HL-60/S4 treated with phorbol 12-myristate 13-acetate at 8.2 ng/mL for 4 days and 3 days (cell line): ENCODE results near the gene DHX30.
"Not testable (repeated sequence)": the region's sequence is repeated elsewhere in the genome, so short reads cannot be mapped to it uniquely, and the experiment has no call there.

Experiments used
- in situ Hi-C: fragments of 300-500 bp; cut with MboI; formaldehyde crosslinking; loops from 2 replicates; pipeline ENCODE4 v1.15.0; 2022; ENCODE audit warnings: low sequenced_read_pairs

DHX30 gene

DNA sequence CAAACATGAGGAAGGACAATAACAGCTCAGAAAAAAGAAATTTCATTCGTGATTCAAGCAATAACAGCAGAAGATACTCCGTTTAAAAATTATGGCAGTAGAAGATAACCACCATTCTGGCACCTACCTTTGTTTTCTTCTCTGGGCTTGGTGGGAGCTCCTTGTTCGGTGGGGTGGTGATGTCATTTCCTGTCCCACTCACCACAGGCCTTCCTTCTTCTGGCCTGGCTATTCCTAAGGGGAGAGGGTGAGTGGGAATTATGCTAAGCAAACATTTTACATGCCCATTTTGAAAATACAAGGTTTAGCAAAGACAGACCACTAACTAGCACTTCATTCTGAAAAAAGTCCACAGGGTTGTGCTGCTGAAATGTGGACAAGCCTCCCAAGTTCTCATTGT, 74.4 kb downstream of the DHX30 start:
- in situ Hi-C loops: no loop called here

DNA sequence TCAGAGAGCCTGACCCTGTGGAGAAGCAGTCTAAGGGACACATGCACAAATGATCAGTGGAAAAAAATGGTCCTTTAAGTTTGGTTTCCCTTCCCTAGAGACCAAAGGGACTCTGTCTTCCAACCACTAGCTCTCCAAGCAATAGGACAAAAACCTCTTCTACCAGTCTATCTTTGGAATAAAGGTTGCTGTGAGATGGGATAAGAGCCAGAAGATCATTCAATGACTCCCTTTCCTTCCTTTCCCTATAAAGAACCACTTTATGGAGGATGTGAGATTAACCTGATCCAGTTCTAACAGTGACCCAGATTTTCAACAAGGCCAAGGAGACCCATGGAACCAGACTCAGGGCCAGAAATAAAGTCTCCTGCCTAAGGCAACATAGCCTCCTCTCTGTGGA, 74.8 kb downstream of the DHX30 start:
- in situ Hi-C loops: no loop called here

- in situ Hi-C loops: no loop called here
Measured at GRCh38 chr3:47882338-47882737, 79.4 kb downstream of the DHX30 start.

DNA sequence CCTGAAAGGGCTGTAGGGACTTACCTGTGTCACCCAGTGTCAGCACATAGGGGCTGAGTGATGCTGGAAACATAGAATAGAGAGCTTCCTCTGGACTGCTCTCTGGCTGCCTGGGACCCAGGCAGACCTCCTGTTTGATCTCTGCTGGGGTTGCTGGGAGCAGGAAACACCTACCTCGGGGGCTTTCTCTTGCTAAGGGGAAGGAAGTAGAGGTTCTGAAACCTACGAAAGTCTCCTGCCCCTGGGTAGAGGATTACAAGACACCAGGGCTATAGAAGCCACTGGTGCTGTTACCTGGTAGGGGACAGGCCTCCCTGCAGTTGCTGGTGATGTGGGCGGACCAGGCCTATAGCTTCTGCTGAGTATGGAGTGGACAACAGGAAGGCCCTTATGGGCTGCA, 81.7 kb downstream of the DHX30 start:
- in situ Hi-C loops: no loop called here

- in situ Hi-C loops: no loop called here
Measured at GRCh38 chr3:47885168-47885567, 82.2 kb downstream of the DHX30 start.

GRCh38 chr3:47887991-47888390, 85.1 kb downstream of the DHX30 start:
- in situ Hi-C loops: not testable (repeated sequence)

DNA sequence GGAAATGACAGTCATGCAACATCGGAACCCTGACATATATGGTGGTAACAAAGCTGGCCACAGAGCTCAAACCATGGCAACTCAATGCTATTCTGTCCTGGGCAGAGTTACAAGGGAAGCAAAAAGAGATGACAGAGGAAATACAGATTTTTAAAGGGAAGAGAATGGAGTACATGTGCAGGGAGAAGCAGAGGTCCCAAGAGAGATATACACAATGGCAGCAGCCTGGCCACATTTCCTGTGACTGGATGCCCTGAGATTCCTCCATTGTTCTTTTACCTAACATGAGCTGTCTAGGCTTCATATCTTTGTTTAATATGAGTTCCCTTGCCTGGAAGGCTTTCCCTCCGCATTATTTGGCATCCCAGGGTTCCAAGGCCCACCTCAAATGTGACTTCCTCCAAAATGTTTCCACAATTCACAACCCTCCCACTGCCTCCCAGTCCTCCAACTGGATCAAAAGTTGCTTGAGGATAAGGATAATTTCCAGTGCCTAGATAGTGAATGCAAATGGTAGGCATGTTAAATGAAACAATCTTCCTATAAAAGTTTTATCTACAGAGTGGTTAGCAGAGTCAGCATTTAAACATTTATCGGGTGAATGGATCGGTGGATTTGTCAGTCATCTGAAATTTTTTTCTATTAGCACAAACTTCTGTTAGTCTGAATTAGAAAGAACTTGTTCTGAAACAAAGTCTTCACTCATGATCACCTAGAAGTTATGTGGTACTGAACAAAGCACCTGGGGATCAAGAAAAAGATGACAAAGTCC, 86.2 kb downstream of the DHX30 start:
- in situ Hi-C loops: no loop called here

DNA sequence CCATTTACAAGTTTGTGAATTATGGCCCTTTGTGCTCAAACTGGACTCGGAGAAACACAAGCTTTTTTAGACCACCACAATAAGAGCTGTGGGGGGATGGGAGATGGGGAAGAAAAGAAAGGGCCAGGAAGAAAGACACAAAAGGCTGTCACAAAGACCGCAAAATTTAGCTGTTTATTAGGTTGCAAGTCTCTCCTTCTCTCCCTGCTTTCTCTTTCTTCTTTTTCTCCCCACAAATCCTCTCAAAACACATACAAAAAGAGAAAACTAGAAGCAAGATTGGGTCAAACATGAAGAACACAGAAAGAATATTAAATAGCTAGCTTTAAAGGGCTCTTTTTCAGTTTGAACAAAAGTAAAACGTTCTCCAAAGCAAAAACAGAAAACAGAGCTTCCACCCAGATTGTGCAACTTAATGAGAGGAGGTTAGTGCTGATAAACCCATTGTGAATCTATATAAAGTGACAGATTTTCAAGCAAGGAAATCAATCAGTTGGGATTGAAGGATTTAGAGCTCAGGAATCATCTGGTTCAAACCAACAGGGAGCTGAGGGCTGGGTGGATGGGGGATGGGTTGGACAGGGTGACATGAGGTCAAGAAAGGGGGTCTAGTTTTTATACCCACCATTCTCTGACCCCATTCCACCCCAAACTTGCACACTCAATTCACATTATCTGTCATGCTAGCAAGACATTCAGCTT, 87.3 kb downstream of the DHX30 start:
- in situ Hi-C loops: no loop called here

- in situ Hi-C loops: no loop called here
Measured at GRCh38 chr3:47890828-47891612, 88.1 kb downstream of the DHX30 start.

DNA sequence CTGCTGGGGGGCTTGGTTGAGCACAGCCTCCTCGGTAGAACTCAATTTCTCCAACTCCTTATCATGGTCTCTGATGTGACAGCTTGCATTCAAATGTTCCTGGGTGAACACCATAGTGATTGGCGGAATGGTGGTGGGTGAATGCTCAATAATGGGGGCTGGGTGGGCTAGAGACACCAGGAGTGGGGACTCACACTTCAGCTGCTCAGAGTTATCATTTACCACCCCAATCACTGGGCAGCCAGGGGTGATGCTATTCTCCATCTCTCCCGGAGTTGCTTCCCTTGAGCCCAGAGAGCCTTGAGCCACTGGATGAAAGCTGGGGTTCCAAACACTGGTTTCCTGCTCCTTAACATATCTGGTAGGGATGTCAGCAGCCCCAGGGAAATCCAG, 88.7 kb downstream of the DHX30 start:
- in situ Hi-C loops: no loop called here

GRCh38 chr3:47892286-47893040, 89.5 kb downstream of the DHX30 start:
- in situ Hi-C loops: no loop called here

- in situ Hi-C loops: no loop called here
Measured at GRCh38 chr3:47895241-47895640, 92.3 kb downstream of the DHX30 start.

DNA sequence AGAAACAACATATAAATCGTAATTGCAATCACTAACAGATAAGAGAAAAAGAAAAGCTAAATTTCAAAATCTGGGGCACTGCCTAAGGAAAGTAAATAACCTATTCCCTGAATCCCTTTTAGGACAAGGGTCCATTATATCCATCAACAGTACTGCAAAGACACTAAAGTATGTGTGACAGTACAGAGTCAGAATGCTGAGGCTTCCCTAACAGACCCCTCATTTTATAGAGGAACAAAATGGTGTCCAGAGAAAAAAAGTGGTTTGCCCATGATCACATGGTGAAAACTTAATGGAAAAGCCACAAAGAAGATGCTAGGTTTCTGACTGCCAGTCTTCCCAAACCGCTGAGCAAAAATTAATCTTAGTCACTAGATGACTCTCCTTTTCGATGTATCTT, 93.8 kb downstream of the DHX30 start:
- in situ Hi-C loops: no loop called here

DNA sequence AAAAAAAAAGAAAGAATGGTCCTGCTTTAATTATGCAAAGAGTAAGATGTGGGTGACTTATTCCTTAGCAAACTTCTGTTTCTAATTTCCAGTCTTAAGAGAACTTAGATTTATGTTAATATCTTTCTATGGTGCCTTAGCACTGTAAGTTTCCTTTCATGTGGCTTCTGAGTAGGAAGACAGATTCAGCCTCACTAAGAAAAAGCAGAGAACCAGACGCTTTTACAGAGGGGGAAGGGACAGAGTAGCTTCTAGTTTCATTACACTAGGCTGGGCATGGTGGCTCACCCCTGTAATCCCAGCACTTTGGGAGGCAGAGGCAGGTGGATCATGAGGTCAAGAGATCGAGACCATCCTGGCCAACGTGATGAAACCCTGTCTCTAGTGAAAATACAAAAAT, 95.0 kb downstream of the DHX30 start:
- in situ Hi-C loops: no loop called here

GRCh38 chr3:47899495-47900108, 96.7 kb downstream of the DHX30 start:
- in situ Hi-C loops: no loop called here
